ENCODE results near the gene DAPK1.

- TF ChIP-seq, protein P1, sequence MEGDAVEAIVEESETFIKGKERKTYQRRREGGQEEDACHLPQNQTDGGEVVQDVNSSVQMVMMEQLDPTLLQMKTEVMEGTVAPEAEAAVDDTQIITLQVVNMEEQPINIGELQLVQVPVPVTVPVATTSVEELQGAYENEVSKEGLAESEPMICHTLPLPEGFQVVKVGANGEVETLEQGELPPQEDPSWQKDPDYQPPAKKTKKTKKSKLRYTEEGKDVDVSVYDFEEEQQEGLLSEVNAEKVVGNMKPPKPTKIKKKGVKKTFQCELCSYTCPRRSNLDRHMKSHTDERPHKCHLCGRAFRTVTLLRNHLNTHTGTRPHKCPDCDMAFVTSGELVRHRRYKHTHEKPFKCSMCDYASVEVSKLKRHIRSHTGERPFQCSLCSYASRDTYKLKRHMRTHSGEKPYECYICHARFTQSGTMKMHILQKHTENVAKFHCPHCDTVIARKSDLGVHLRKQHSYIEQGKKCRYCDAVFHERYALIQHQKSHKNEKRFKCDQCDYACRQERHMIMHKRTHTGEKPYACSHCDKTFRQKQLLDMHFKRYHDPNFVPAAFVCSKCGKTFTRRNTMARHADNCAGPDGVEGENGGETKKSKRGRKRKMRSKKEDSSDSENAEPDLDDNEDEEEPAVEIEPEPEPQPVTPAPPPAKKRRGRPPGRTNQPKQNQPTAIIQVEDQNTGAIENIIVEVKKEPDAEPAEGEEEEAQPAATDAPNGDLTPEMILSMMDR (IDR thresholded peaks at IDR 0.05; ENCODE audit: low read length): no peak
- no peak for TF ChIP-seq EZH2 (optimal IDR thresholded peaks at IDR 0.05; ENCODE audit: low read depth, low read length)
Observed at GRCh38 chr9:87676976-87677775, 179.5 kb downstream of the DAPK1 start.
